Lower leg skin (tissue), 3 donors: ENCODE measurements around the gene OGFR.

Source experiments
- CTCF ChIP-seq, 3 donors: fragments of 450-650 bp; IDR thresholded peaks; one replicate each; pipeline ENCODE4 v1.5.1; 2016; ENCODE audit warnings: antibody characterized with exemption in 3 of 3, mild to moderate bottlenecking in 3 of 3, moderate library complexity in 2 of 3
- POLR2A ChIP-seq, 2 donors: fragments of 450-650 bp; IDR thresholded peaks; one replicate each; pipeline ENCODE4 v1.6.1; 2016 to 2017; ENCODE audit warnings: antibody characterized with exemption in 2 of 2, mild to moderate bottlenecking in 1 of 2, moderate library complexity in 1 of 2

GRCh38 chr20:62760471-62760855 is 44.2 kb upstream of the OGFR start:
- TF ChIP-seq POLR2A (IDR thresholded peaks at IDR 0.05): no peak
- TF ChIP-seq CTCF (IDR thresholded peaks at IDR 0.05): no peak
